AML-193 (cell line): ENCODE data around the gene VGLL4.
"Not testable (repeated sequence)": the region's sequence is repeated elsewhere in the genome, so short reads cannot be mapped to it uniquely, and the experiment has no call there.

Experiments
- DNase-seq, 2 experiments: peaks; one replicate each; lab custom pipeline; 2025; lab: John Stamatoyannopoulos, UW

VGLL4 gene

GRCh38 chr3:11532931-11533391, 110.8 kb downstream of the VGLL4 start:
- DNase-seq, result no peak

GRCh38 chr3:11530153-11530721, 113.5 kb downstream of the VGLL4 start:
- DNase-seq, result no peak

- no peak for DNase-seq
Measured at GRCh38 chr3:11529281-11529680, 114.4 kb downstream of the VGLL4 start.

- DNase-seq, result not testable (repeated sequence)
Measured at GRCh38 chr3:11526121-11526520, 117.6 kb downstream of the VGLL4 start.

- DNase-seq, result no peak
Measured at GRCh38 chr3:11523572-11524101, 120.1 kb downstream of the VGLL4 start.

GRCh38 chr3:11522953-11523571, 120.7 kb downstream of the VGLL4 start:
- no peak for DNase-seq

GRCh38 chr3:11522398-11522715, 121.4 kb downstream of the VGLL4 start:
- no peak for DNase-seq

GRCh38 chr3:11521167-11521566, 122.5 kb downstream of the VGLL4 start:
- no peak for DNase-seq

GRCh38 chr3:11517601-11518000, 126.1 kb downstream of the VGLL4 start:
- no peak for DNase-seq

GRCh38 chr3:11514191-11514821, 129.4 kb downstream of the VGLL4 start:
- DNase-seq, result no peak

- DNase-seq, result no peak
Measured at GRCh38 chr3:11513817-11514135, 129.9 kb downstream of the VGLL4 start.

- not testable (repeated sequence) for DNase-seq
Measured at GRCh38 chr3:11513125-11513816, 130.4 kb downstream of the VGLL4 start.

- not testable (repeated sequence) for DNase-seq
Measured at GRCh38 chr3:11511606-11512005, 132.1 kb downstream of the VGLL4 start.

- no peak for DNase-seq
Measured at GRCh38 chr3:11510356-11510755, 133.4 kb downstream of the VGLL4 start.

- DNase-seq, result no peak
Measured at GRCh38 chr3:11510001-11510340, 133.7 kb downstream of the VGLL4 start.

- no peak for DNase-seq
Measured at GRCh38 chr3:11509173-11510000, 134.3 kb downstream of the VGLL4 start.

- no peak for DNase-seq
Measured at GRCh38 chr3:11508346-11509172, 135.2 kb downstream of the VGLL4 start.

GRCh38 chr3:11507719-11508118, 136.0 kb downstream of the VGLL4 start:
- DNase-seq, result no peak
